RWPE2 (cell line): Measurements from ENCODE around the gene TMEM272.
A peak's percentile ranks its signal among the peaks of the same experiment; 100 is the strongest.

Source experiments
- ATAC-seq: fragments of 200-7000 bp; cut with Tn5 transposase; 3 replicates; pipeline ENCODE4 v1.9.1; 2021; ENCODE audit warnings: low read depth
- DNase-seq: peaks from one replicate; pipeline ENCODE4 v3.0.0-alpha.2; 2020; ENCODE audit warnings: low spot score
- H3K27ac ChIP-seq: fragments of 450-650 bp; 2 replicates; pipeline ENCODE4 v1.5.1; 2017; ENCODE audit warnings: mild to moderate bottlenecking; ENCODE audit not compliant: poor library complexity, severe bottlenecking
- H3K27me3 ChIP-seq: fragments of 250-450 bp; sonication (Bioruptor Pico); 2 replicates; pipeline ENCODE4 v1.5.1; 2021; ENCODE audit warnings: mild to moderate bottlenecking, moderate library complexity; ENCODE audit not compliant: insufficient read depth, poor library complexity, severe bottlenecking
- H3K36me3 ChIP-seq: fragments of 250-450 bp; sonication (Bioruptor Pico); 2 replicates; pipeline ENCODE4 v1.5.1; 2020; ENCODE audit warnings: low read depth, mild to moderate bottlenecking, moderate library complexity
- H3K4me1 ChIP-seq: fragments of 250-450 bp; sonication (Bioruptor Pico); 2 replicates; pipeline ENCODE4 v1.5.1; 2021; ENCODE audit warnings: mild to moderate bottlenecking, moderate library complexity; ENCODE audit not compliant: insufficient read depth, poor library complexity, severe bottlenecking
- H3K4me3 ChIP-seq: fragments of 250-450 bp; sonication (Bioruptor Pico); 2 replicates; pipeline ENCODE4 v1.5.1; 2021; ENCODE audit warnings: mild to moderate bottlenecking, moderate library complexity; ENCODE audit not compliant: severe bottlenecking
- H3K9me3 ChIP-seq: fragments of 250-450 bp; sonication (Bioruptor Pico); 2 replicates; pipeline ENCODE4 v1.5.1; 2021; ENCODE audit warnings: mild to moderate bottlenecking, moderate library complexity; ENCODE audit not compliant: severe bottlenecking
- CTCF ChIP-seq: fragments of 450-650 bp; IDR thresholded peaks from one replicate; pipeline ENCODE4 v1.5.1; 2017; ENCODE audit warnings: mild to moderate bottlenecking, moderate library complexity; ENCODE audit not compliant: poor library complexity, severe bottlenecking

Gene TMEM272

GRCh38 chr13:51769455-51770127 is 75.4 kb downstream of the TMEM272 start:
- Histone ChIP-seq H3K9me3 (no peaks in the 10 kb centered on the region), H3K27me3 (no peaks in the 10 kb centered on the region), H3K4me3 (no peak overlapping the region), H3K4me1 (no peaks in the 10 kb centered on the region), H3K27ac (no peak overlapping the region), H3K36me3 (peaks cover 9% of the 10 kb centered on the region)
- DNase-seq (no peak), ATAC-seq (peak; percentile 24; the same call in 2 of the 3 replicates)
- no peak for TF ChIP-seq CTCF

GRCh38 chr13:51768976-51769375 is 76.0 kb downstream of the TMEM272 start:
- Histone ChIP-seq H3K36me3 (peaks cover 9% of the 10 kb centered on the region), H3K27me3 (no peaks in the 10 kb centered on the region), H3K27ac (no peak overlapping the region), H3K9me3 (no peaks in the 10 kb centered on the region), H3K4me1 (no peaks in the 10 kb centered on the region), H3K4me3 (no peak overlapping the region)
- no peak for ATAC-seq
- no peak for DNase-seq
- TF ChIP-seq CTCF = no peak

GRCh38 chr13:51768378-51768921 is 76.5 kb downstream of the TMEM272 start:
- no peaks in the 10 kb centered on the region for H3K27me3 ChIP-seq
- no peak overlapping the region for H3K27ac ChIP-seq
- ATAC-seq = no peak
- no peak for TF ChIP-seq CTCF
- DNase-seq = no peak
- no peaks in the 10 kb centered on the region for H3K4me1 ChIP-seq
- peaks cover 14% of the 10 kb centered on the region for H3K36me3 ChIP-seq
- no peak overlapping the region for H3K4me3 ChIP-seq
- no peaks in the 10 kb centered on the region for H3K9me3 ChIP-seq

- no peaks in the 10 kb centered on the region for H3K9me3 ChIP-seq
- no peaks in the 10 kb centered on the region for H3K27me3 ChIP-seq
- DNase-seq (no peak), ATAC-seq (no peak)
- no peak overlapping the region for H3K27ac ChIP-seq
- H3K4me3 ChIP-seq = no peak overlapping the region
- peaks cover 21% of the 10 kb centered on the region for H3K36me3 ChIP-seq
- H3K4me1 ChIP-seq = no peaks in the 10 kb centered on the region
- no peak for TF ChIP-seq CTCF
These were observed 77.9 kb downstream of the TMEM272 start for GRCh38 chr13:51767100-51767499.

GRCh38 chr13:51765142-51765515 is 79.8 kb downstream of the TMEM272 start:
- no peak for DNase-seq
- Histone ChIP-seq H3K27ac (no peak overlapping the region), H3K4me1 (no peaks in the 10 kb centered on the region), H3K9me3 (no peaks in the 10 kb centered on the region), H3K4me3 (no peak overlapping the region), H3K36me3 (peaks cover 33% of the 10 kb centered on the region), H3K27me3 (no peaks in the 10 kb centered on the region)
- ATAC-seq = no peak
- no peak for TF ChIP-seq CTCF
